ENCODE data around the gene CCDC40.

DNA sequence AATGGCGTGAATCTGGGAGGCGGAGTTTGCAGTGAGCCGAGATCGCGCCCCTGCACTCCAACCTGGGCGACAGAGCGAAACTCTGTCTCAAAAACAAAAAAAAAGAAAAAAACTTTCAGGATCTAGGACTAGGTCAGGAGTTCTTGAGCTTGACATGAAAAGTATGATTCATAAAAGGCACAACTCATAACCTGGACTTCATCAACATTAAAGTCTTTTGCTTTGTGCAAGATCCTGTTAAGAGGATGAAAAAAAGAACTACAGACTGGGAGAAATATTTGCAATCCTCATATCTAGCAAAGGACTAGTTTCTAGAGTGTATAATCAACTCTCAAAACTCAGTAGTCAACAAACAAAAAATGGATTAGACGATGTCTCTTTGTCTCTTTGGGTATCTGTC is 40.7 kb upstream of the CCDC40 start:
- TF ChIP-seq, protein P1, sequence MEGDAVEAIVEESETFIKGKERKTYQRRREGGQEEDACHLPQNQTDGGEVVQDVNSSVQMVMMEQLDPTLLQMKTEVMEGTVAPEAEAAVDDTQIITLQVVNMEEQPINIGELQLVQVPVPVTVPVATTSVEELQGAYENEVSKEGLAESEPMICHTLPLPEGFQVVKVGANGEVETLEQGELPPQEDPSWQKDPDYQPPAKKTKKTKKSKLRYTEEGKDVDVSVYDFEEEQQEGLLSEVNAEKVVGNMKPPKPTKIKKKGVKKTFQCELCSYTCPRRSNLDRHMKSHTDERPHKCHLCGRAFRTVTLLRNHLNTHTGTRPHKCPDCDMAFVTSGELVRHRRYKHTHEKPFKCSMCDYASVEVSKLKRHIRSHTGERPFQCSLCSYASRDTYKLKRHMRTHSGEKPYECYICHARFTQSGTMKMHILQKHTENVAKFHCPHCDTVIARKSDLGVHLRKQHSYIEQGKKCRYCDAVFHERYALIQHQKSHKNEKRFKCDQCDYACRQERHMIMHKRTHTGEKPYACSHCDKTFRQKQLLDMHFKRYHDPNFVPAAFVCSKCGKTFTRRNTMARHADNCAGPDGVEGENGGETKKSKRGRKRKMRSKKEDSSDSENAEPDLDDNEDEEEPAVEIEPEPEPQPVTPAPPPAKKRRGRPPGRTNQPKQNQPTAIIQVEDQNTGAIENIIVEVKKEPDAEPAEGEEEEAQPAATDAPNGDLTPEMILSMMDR (conservative IDR thresholded peaks at IDR 0.05 in 1 of 2, IDR thresholded peaks at IDR 0.05 in 1 of 2; ENCODE audit: extremely low read depth in 1 of 2, insufficient read depth in 1 of 2, low read depth in 1 of 2, low read length in 2 of 2): no peak
- TF ChIP-seq EZH2 (IDR thresholded peaks at IDR 0.05; ENCODE audit: borderline replicate concordance, low read length): no peak
